ENCODE results near the gene UPF3A. TPM values are rescaled to one million over a fixed set of nuclear protein-coding genes. Genes with fewer than 3 reads are reported as not detected.
"Not testable (repeated sequence)": the region's sequence is repeated elsewhere in the genome, so short reads cannot be mapped to it uniquely, and the experiment has no call there.

Gene UPF3A
- total and polyA plus RNA-seq, 2 experiments from 2014 or later = 35.7 to 48.9 TPM

DNA sequence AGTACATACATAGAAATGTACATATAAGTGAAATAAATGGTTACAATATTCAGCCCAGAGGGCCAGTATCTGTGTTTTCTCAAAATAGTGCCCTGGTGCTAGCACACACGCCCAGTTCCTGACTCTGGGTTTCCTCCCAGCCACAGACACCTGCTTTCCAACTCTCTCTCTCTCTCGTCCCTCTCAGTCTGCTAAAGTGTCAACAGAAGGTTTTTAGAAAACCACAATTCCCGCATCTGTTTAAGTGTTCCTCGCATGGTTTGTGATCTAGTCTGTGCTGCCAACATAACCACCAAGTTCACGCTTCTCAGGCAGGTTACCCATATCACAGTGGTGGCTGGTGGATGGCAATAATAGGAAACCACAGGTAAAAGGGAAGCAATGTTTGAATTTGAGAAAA, 17.8 kb upstream of the UPF3A start:
- Histone ChIP-seq H3K36me3 (replicated peaks; ENCODE audit: insufficient read depth, low read depth) (no peaks in the 10 kb centered on the region), H2AFZ (no peak overlapping the region), H3K4me3 (no peak overlapping the region), H3K9me3 (ENCODE audit: low read depth) (no peaks in the 10 kb centered on the region), H3K79me2 (no peaks in the 10 kb centered on the region), H3K4me1 (ENCODE audit: insufficient read depth) (no peaks in the 10 kb centered on the region), H4K20me1 (ENCODE audit: insufficient read depth, poor library complexity, severe bottlenecking) (no peaks in the 10 kb centered on the region), H3K27me3 (no peaks in the 10 kb centered on the region), H3K27ac (no peak overlapping the region), H3K4me2 (no peak overlapping the region), H3K9me2 (replicated peaks; ENCODE audit: insufficient read depth) (no peaks in the 10 kb centered on the region)
- DNase-seq (ENCODE audit: low spot score) = no peak
- 88% methylated on average over 5 of the region's 5 CpGs for WGBS (ENCODE audit: low lambda C conversion rate, missing lambda C conversion rate)
- TF ChIP-seq, protein P1, sequence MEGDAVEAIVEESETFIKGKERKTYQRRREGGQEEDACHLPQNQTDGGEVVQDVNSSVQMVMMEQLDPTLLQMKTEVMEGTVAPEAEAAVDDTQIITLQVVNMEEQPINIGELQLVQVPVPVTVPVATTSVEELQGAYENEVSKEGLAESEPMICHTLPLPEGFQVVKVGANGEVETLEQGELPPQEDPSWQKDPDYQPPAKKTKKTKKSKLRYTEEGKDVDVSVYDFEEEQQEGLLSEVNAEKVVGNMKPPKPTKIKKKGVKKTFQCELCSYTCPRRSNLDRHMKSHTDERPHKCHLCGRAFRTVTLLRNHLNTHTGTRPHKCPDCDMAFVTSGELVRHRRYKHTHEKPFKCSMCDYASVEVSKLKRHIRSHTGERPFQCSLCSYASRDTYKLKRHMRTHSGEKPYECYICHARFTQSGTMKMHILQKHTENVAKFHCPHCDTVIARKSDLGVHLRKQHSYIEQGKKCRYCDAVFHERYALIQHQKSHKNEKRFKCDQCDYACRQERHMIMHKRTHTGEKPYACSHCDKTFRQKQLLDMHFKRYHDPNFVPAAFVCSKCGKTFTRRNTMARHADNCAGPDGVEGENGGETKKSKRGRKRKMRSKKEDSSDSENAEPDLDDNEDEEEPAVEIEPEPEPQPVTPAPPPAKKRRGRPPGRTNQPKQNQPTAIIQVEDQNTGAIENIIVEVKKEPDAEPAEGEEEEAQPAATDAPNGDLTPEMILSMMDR (IDR thresholded peaks at IDR 0.05; ENCODE audit: poor library complexity) = no peak
- TF ChIP-seq EZH2 (IDR thresholded peaks at IDR 0.05; ENCODE audit: borderline replicate concordance) (no peak), EZH2phosphoT487 (IDR thresholded peaks at IDR 0.05; ENCODE audit: low read depth, severe bottlenecking, unreplicated experiment) (no peak)

GRCh38 chr13:114264313-114264712, 17.1 kb upstream of the UPF3A start:
- not testable (repeated sequence) for H4K20me1 ChIP-seq (ENCODE audit: insufficient read depth, poor library complexity, severe bottlenecking); H3K27ac ChIP-seq; H3K4me1 ChIP-seq (ENCODE audit: insufficient read depth); H3K27me3 ChIP-seq; H2AFZ ChIP-seq; H3K79me2 ChIP-seq; H3K4me3 ChIP-seq; DNase-seq (ENCODE audit: low spot score); H3K9me2 ChIP-seq (replicated peaks; ENCODE audit: insufficient read depth); H3K4me2 ChIP-seq; H3K9me3 ChIP-seq (ENCODE audit: low read depth); H3K36me3 ChIP-seq (replicated peaks; ENCODE audit: insufficient read depth, low read depth)
- 97% methylated on average over 13 of the region's 13 CpGs for WGBS (ENCODE audit: low lambda C conversion rate, missing lambda C conversion rate)

DNA sequence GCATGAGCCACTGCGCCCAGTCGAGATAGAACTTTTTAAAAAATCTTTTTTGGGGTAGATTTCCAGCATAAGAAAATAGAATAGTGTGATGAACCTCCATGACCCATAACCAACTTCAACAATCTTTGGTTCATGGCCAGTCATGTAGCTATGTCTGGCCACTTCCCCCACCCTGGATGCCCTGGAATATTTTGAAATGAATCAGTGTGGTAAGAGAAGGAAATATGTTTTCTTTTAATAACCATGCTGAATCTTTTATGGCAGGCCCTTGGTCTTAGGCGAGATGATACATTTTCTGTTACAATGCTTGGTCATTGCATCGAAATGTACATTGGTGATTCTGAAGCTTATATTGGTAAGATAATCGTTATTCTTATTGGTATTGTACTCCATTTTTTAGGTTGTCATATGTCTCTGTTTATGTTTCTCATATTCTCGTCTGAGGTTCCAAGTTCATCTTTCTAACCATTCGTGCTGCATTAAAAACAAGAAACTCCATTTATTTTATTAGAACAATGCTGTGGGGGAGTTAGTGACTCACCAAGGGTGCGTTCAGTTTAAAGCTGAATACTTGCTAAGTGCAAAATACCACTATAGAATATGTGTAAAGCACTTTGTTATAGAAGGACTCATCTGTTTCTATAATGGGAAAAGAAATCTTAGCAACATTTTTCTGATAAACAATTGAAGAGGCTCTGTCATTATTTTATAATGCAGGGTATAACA, 16.4 kb upstream of the UPF3A start:
- no peaks in the 10 kb centered on the region for H3K79me2 ChIP-seq
- H3K27me3 ChIP-seq = no peaks in the 10 kb centered on the region
- no peak for DNase-seq (ENCODE audit: low spot score)
- H3K4me2 ChIP-seq = no peak overlapping the region
- 99% methylated on average over 8 of the region's 8 CpGs for WGBS (ENCODE audit: low lambda C conversion rate, missing lambda C conversion rate)
- no peaks in the 10 kb centered on the region for H3K36me3 ChIP-seq (replicated peaks; ENCODE audit: insufficient read depth, low read depth)
- H3K9me3 ChIP-seq (ENCODE audit: low read depth) = no peaks in the 10 kb centered on the region
- H2AFZ ChIP-seq = no peak overlapping the region
- TF ChIP-seq EZH2 (IDR thresholded peaks at IDR 0.05; ENCODE audit: borderline replicate concordance) (no peak), EZH2phosphoT487 (IDR thresholded peaks at IDR 0.05; ENCODE audit: low read depth, severe bottlenecking, unreplicated experiment) (no peak)
- TF ChIP-seq, protein P1 (IDR thresholded peaks at IDR 0.05; ENCODE audit: poor library complexity) = no peak
- no peak overlapping the region for H3K4me3 ChIP-seq
- H3K9me2 ChIP-seq (replicated peaks; ENCODE audit: insufficient read depth) = no peaks in the 10 kb centered on the region
- no peak overlapping the region for H3K27ac ChIP-seq
- H4K20me1 ChIP-seq (ENCODE audit: insufficient read depth, poor library complexity, severe bottlenecking) = no peaks in the 10 kb centered on the region
- no peaks in the 10 kb centered on the region for H3K4me1 ChIP-seq (ENCODE audit: insufficient read depth)

DNA sequence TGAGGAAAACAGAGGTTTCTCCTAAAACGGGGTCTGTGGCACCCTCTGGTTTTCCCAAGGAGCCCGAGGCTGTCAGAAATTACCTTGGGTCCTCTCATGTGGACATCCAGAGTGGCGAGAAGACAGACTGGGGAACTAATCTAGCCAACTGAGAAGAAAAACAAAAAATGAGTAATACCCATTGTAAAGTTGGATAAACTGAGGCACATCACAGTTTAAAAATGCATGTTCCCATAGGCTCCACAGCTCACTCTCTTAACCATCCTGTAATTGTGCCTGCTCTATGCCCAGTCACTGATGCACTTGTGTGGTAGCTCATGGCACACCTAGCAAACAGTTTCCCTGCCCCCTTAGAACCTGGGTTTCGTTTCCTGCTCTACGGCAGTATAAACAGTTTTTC, 15.2 kb upstream of the UPF3A start:
- Histone ChIP-seq H3K27me3 (no peaks in the 10 kb centered on the region), H4K20me1 (ENCODE audit: insufficient read depth, poor library complexity, severe bottlenecking) (no peaks in the 10 kb centered on the region), H3K36me3 (replicated peaks; ENCODE audit: insufficient read depth, low read depth) (no peaks in the 10 kb centered on the region), H3K4me3 (no peak overlapping the region), H3K27ac (no peak overlapping the region), H3K4me2 (no peak overlapping the region), H3K4me1 (ENCODE audit: insufficient read depth) (no peaks in the 10 kb centered on the region), H2AFZ (no peak overlapping the region), H3K9me2 (replicated peaks; ENCODE audit: insufficient read depth) (no peaks in the 10 kb centered on the region), H3K9me3 (ENCODE audit: low read depth) (no peaks in the 10 kb centered on the region), H3K79me2 (no peaks in the 10 kb centered on the region)
- DNase-seq (ENCODE audit: low spot score) = no peak
- WGBS (ENCODE audit: low lambda C conversion rate, missing lambda C conversion rate) = 94% methylated on average over 5 of the region's 5 CpGs
- TF ChIP-seq EZH2 (IDR thresholded peaks at IDR 0.05; ENCODE audit: borderline replicate concordance) = no peak
- TF ChIP-seq, protein P1 (IDR thresholded peaks at IDR 0.05; ENCODE audit: poor library complexity) = no peak
- no peak for TF ChIP-seq EZH2phosphoT487 (IDR thresholded peaks at IDR 0.05; ENCODE audit: low read depth, severe bottlenecking, unreplicated experiment)

Data from hepatocyte (in vitro differentiated cells).